Activated effector memory CD4-positive, alpha-beta T cell treated with anti-CD3 and anti-CD28 coated beads, Interleukin-2, amount 50 U/mL, for 16 hours (primary cell): ENCODE data around the gene TGOLN2.
A peak's percentile ranks its signal among the peaks of the same experiment; 100 is the strongest.
"Not testable (repeated sequence)": the region's sequence is repeated elsewhere in the genome, so short reads cannot be mapped to it uniquely, and the experiment has no call there.

Experiments
- DNase-seq: peaks from one replicate; pipeline ENCODE4 v3.0.0-alpha.2; 2020

TGOLN2 gene

DNA sequence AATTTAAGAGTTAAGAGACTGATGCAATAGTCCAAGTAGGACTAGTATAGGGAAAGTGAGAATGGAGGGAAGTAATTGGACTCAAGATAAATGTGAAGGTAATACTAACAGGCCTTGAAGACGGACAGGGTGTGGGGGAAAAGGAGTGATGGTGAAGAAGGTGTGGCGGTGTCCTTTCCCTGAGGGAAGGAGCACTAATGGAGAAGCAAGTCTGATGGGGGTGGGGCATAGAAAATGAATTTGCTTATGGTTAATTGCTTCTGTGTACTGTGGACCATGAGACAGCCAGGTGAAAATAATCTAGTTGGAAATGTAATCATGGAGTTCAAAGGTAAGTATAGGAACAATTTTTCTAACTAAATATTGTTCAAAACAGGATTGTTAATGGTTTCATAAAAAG, 7.1 kb upstream of the TGOLN2 start:
- DNase-seq = no peak

- DNase-seq = not testable (repeated sequence)
Measured at GRCh38 chr2:85333877-85334276, 6.1 kb upstream of the TGOLN2 start.

- DNase-seq = peak; percentile 61
Measured at GRCh38 chr2:85330839-85331636, 3.2 kb upstream of the TGOLN2 start.

DNA sequence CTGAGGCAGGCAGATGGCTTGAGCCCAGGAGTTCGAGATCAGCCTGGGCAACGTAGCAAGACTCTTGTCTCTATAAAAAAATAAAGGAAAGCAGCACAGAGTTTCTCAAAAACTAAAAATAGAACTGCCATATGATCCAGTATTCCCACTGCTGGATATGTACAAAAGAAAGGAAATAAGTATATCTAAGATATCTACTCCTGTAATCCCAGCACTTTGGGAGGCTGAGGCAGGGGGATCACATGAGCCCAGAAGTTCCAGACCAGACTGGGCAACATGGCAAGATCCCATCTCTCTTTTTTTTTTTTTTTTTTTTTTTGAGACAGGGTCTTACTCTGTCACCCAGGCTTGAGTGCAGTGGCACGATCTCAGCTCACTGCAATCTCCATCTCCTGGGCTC, 1.9 kb upstream of the TGOLN2 start:
- DNase-seq = not testable (repeated sequence)

- DNase-seq = no peak
Measured at GRCh38 chr2:85329181-85329651, 1.4 kb upstream of the TGOLN2 start.

DNA sequence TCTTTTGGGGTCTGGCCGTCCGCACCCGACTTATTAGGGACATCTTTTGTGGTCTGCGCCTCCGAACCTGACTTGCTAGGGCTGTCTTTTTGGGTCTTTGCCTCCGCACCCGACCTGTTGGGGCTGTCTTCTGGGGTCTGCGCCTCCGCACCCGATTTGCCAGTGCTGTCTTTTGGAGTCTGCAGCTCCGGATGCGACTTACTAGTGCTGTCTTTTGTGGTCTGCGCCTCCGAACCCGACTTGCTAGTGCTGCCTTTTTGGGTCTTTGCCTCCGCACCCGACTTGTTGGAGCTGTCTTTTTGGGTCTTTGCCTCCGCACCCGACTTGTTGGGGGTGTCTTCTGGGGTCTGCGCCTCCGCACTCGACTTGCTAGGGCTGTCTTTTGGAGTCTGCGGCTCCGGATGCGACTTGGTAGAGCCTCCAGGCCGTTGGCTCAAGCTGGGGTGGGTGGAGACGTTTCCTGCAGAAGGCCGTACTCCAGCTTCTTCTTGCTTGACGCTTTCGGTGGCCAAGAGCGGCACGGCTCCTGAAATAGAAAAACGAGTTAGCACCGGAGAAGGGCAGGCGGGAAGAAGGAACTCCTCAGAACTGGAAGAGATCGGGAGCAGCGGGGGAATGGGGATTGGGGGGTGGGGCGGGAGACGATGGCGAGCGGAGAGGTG, 498 bp downstream of the TGOLN2 start:
- peak; percentile 82 for DNase-seq

DNA sequence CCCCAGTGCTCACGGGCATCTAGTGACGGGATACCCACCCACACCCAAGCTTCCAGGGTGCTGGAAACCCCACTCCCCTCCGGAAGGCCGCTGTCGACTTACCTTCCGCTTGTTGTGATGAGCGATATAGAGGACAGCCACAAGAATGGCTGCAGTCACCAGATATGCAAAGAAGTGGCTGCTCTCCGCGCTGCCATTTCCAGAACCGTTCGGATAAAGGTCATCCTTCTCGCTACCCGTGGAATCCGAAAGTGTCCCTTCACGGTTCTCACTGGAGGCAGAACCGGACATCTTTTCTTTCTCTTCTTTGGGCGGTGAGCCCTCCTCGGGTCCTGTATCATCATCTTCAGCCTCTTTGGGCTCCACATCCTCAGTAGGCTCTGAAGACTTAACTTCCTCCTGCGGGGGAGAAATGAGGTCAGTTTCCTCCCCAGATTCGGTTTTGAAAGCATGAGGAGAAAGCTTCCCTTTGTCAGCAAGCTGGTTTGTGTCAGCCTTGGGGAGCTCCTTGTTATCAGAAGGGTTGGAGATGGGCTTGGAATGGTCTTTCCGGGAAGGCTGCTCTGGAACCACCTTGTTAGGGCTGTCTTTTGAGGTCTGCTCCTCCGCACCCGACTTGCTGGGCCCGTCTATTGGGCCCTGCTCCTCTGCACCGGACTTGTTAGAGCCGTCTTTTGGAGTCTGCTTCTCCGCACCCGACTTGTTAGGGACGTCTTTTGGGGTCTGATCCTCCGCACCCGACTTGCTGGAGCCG, 1.2 kb downstream of the TGOLN2 start:
- DNase-seq = peak; percentile 80

- DNase-seq = peak; percentile 36
Measured at GRCh38 chr2:85325466-85325811, 2.4 kb downstream of the TGOLN2 start.

GRCh38 chr2:85324639-85325465, 2.9 kb downstream of the TGOLN2 start:
- peak; percentile 63 for DNase-seq

GRCh38 chr2:85323988-85324367, 3.8 kb downstream of the TGOLN2 start:
- peak; percentile 49 for DNase-seq

- no peak for DNase-seq
Measured at GRCh38 chr2:85323351-85323987, 4.3 kb downstream of the TGOLN2 start.

DNA sequence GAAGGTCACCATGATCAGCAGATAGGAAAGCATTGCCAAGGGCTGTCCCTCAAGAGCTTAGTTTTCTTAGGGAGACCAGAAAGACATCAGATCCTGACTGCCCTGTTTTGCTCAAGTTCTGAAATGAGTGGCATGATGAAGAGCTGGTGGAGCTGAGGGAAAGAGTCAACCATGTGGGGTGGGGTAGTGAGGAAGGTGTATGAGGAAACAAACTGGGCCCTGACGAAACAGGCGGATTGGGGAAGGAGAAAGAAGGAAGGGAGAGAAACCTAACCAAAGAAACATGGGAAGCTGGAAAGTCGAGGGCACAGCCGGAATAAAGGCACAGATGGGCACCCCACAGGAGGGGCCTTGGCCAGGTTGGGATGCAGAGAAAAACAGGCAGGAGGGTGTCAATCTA, 8.0 kb downstream of the TGOLN2 start:
- peak; percentile 38 for DNase-seq

- peak; percentile 71 for DNase-seq
Measured at GRCh38 chr2:85318222-85319074, 9.3 kb downstream of the TGOLN2 start.

DNA sequence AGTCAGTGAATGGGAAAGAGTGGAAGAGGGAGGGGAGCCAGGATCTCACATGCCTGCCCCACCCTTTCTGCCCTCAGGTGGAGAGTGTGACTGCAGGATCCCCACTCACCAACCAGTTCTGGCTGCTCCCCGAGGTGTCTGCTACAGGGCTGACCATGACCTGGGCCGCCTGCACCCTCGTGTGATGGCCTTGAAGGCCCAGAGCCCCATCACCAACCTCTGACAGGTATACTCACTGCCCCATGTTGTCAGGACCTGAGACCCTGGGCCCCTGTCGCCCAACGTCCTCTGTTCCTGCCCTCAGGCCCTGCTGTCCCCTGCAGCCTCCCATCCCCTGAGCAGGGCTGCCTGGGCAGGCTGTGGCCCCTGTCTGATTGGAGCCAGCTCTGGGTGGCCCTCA, 11.9 kb downstream of the TGOLN2 start:
- not testable (repeated sequence) for DNase-seq

- DNase-seq = no peak
Measured at GRCh38 chr2:85314884-85315242, 12.9 kb downstream of the TGOLN2 start.

DNA sequence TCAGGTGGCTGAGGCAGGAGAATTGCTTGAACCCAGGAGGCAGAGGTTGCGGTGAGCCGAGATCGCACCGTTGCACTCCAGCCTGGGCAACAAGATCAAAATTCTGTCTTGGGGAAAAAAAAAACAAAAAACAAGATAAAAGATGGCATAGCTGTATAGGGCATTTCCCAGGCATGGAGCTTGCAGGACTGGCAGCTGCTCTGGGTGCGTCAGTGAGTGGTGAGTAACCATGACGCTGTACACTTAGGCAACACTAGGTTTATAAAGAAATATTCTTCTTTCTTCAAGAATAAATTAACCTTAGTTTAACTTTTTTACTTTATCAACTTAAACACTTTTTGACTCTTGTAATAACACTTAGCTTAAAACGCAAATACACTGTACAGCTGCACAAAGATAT, 15.4 kb downstream of the TGOLN2 start:
- peak; percentile 24 for DNase-seq

- DNase-seq = no peak
Measured at GRCh38 chr2:85310330-85310729, 17.5 kb downstream of the TGOLN2 start.

DNA sequence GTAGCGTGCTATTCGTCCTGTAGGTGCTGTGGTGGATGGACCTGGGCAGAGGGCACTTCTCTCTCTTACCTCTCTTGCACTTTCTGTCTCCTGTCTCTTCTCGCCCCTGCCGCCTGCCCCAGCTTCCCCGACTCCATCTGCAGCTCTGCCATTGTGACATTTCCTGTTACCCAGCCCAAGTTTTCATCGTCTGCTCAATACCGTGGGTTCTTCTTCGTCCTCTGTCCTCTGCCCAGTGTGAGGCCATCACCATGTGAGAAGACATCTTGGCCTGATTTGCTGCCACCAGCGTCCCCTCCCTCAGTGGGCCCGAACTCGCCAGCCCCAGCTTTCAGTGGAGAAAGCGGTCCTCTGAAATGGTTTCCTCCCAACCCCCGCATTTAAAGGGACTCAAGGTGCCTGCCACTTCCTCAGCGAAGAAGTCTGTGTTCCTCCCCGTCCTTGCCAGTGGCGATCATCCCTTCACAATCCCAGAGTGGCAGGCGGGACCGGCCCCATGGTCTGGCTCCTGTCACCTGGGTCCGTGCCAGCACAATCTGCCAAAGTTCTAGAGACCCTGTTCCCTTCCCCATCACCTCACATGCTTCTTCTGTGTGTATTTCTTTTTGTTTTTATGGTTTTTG, 18.0 kb downstream of the TGOLN2 start:
- DNase-seq = peak; percentile 70

GRCh38 chr2:85308896-85309555, 18.8 kb downstream of the TGOLN2 start:
- DNase-seq = no peak

- no peak for DNase-seq
Measured at GRCh38 chr2:85308201-85308600, 19.6 kb downstream of the TGOLN2 start.
